Calu3 (cell line): ENCODE measurements around the gene OXGR1. TPM values are rescaled to one million over a fixed set of nuclear protein-coding genes. Genes with fewer than 3 reads are reported as not detected.

Source experiments
- BruUV-seq: library from RNA; stranded (reverse); fragments of 400-500 nt; replicated peaks from 2 replicates; lab custom pipeline; 2021; lab: Mats Ljungman, UMichigan
- CTCF ChIA-PET: fragments of 300-600 bp; sonication (Branson Sonifier 250); formaldehyde crosslinking; loops from one replicate; lab custom pipeline; 2022; ENCODE audit warnings: antibody characterized with exemption; lab: Charles Lee
- DNase-seq: peaks from one replicate; pipeline ENCODE4 v3.0.0; 2022
- H3K27ac Mint-ChIP-seq: one replicate; pipeline ENCODE4 v1.8.0; 2022; ENCODE audit warnings: mixed read lengths; ENCODE audit not compliant: unreplicated experiment
- H3K27me3 Mint-ChIP-seq: one replicate; pipeline ENCODE4 v1.8.0; 2022; ENCODE audit warnings: mixed read lengths; ENCODE audit not compliant: unreplicated experiment
- H3K36me3 Mint-ChIP-seq: one replicate; pipeline ENCODE4 v1.8.0; 2022; ENCODE audit warnings: mild to moderate bottlenecking, moderate library complexity, mixed read lengths; ENCODE audit not compliant: insufficient read depth, unreplicated experiment
- H3K4me1 Mint-ChIP-seq: one replicate; pipeline ENCODE4 v1.8.0; 2022; ENCODE audit warnings: mild to moderate bottlenecking, low read depth, mixed read lengths; ENCODE audit not compliant: unreplicated experiment
- H3K4me3 Mint-ChIP-seq: one replicate; pipeline ENCODE4 v1.8.0; 2022; ENCODE audit warnings: mild to moderate bottlenecking, low read depth, moderate library complexity, mixed read lengths; ENCODE audit not compliant: unreplicated experiment
- H3K9me3 Mint-ChIP-seq: one replicate; pipeline ENCODE4 v1.8.0; 2022; ENCODE audit warnings: low read depth, mixed read lengths; ENCODE audit not compliant: unreplicated experiment
- CTCF ChIP-seq: fragments of 200-600 bp; IDR thresholded peaks from one replicate; pipeline ENCODE4 v1.8.0; 2022; ENCODE audit warnings: antibody characterized with exemption; ENCODE audit not compliant: unreplicated experiment
- intact Hi-C: fragments of 100-400 bp; cut with micrococcal nuclease; formaldehyde crosslinking; loops from one replicate; pipeline ENCODE4 v1.10.0; 2022; ENCODE audit not compliant: unreplicated experiment
- total RNA-seq: library from RNA; stranded (reverse); gene quantifications from 2 replicates; pipeline ENCODE4 v1.2.3, GENCODE V29; 2022

Gene OXGR1
- total RNA-seq, 1 experiment from 2014 or later, result 0.40 TPM

- no peak overlapping the region for H3K27ac Mint-ChIP-seq
- no peak for TF ChIP-seq CTCF
- BruUV-seq, result no TSS peak
- intact Hi-C loops, result no loop called here
- no peak overlapping the region for H3K4me3 Mint-ChIP-seq
- no peak for DNase-seq
- no peaks in the 10 kb centered on the region for H3K4me1 Mint-ChIP-seq
- H3K27me3 Mint-ChIP-seq, result no peaks in the 10 kb centered on the region
- H3K36me3 Mint-ChIP-seq, result no peaks in the 10 kb centered on the region
- H3K9me3 Mint-ChIP-seq, result no peaks in the 10 kb centered on the region
- CTCF ChIA-PET, result no interaction called here
Observed at GRCh38 chr13:97001636-97002035, 7.4 kb upstream of the OXGR1 start.

- BruUV-seq, result no TSS peak
- no peak for TF ChIP-seq CTCF
- H3K36me3 Mint-ChIP-seq, result no peaks in the 10 kb centered on the region
- no peaks in the 10 kb centered on the region for H3K4me1 Mint-ChIP-seq
- CTCF ChIA-PET, result no interaction called here
- H3K27ac Mint-ChIP-seq, result no peak overlapping the region
- no peak for DNase-seq
- intact Hi-C loops, result no loop called here
- H3K4me3 Mint-ChIP-seq, result no peak overlapping the region
- H3K27me3 Mint-ChIP-seq, result peaks cover 10% of the 10 kb centered on the region
- no peaks in the 10 kb centered on the region for H3K9me3 Mint-ChIP-seq
Observed at GRCh38 chr13:97000295-97000925, 6.1 kb upstream of the OXGR1 start.

GRCh38 chr13:96999091-96999490 is 4.8 kb upstream of the OXGR1 start:
- H3K4me3 Mint-ChIP-seq, result no peak overlapping the region
- DNase-seq, result no peak
- H3K36me3 Mint-ChIP-seq, result no peaks in the 10 kb centered on the region
- no peak for TF ChIP-seq CTCF
- intact Hi-C loops, result no loop called here
- CTCF ChIA-PET, result no interaction called here
- H3K4me1 Mint-ChIP-seq, result no peaks in the 10 kb centered on the region
- H3K27me3 Mint-ChIP-seq, result peaks cover 20% of the 10 kb centered on the region
- no TSS peak for BruUV-seq
- no peaks in the 10 kb centered on the region for H3K9me3 Mint-ChIP-seq
- H3K27ac Mint-ChIP-seq, result no peak overlapping the region

GRCh38 chr13:96998051-96998450 is 3.8 kb upstream of the OXGR1 start:
- TF ChIP-seq CTCF, result no peak
- Mint-ChIP-seq H3K27ac (no peak overlapping the region), H3K36me3 (no peaks in the 10 kb centered on the region), H3K4me1 (no peaks in the 10 kb centered on the region), H3K9me3 (no peaks in the 10 kb centered on the region), H3K27me3 (peaks cover 20% of the 10 kb centered on the region), H3K4me3 (no peak overlapping the region)
- no TSS peak for BruUV-seq
- no peak for DNase-seq
- intact Hi-C loops, result no loop called here
- CTCF ChIA-PET, result no interaction called here
